A549 (cell line): ENCODE results near the gene GRIN3A. TPM values are rescaled to one million over a fixed set of nuclear protein-coding genes. Genes with fewer than 3 reads are reported as not detected.

Source experiments
- ATAC-seq, 2 experiments: fragments of 200-7000 bp in 1 of 2; fragments of >200 bp in 1 of 2; cut with Nextera tagmentation in 1 of 2; cut with Tn5 transposase in 1 of 2; 3 replicates each; pipeline versions ENCODE4 v1.8.0 to v1.9.1; 2018 to 2020; ENCODE audit warnings: mild to moderate bottlenecking in 1 of 2, moderate library complexity in 1 of 2
- CTCF ChIA-PET: fragments of 300-600 bp; sonication (Branson Sonifier 250); formaldehyde crosslinking; extraction: SDS; loops from one replicate; lab custom pipeline; 2021; ENCODE audit warnings: antibody characterized with exemption, inconsistent platforms; lab: Yijun Ruan, JAX
- POLR2A ChIA-PET: fragments of 350-600 bp; formaldehyde crosslinking; extraction: SDS; loops from one replicate; lab custom pipeline; 2021; ENCODE audit warnings: antibody characterized with exemption, inconsistent platforms; lab: Yijun Ruan, JAX
- DNase-seq, 2 experiments: peaks; one replicate each; pipeline versions ENCODE4 v3.0.0 to v3.0.0-alpha.2; 2011 to 2016; ENCODE audit warnings: low read depth in 1 of 2, low spot score in 1 of 2
- FAIRE-seq: peaks from 2 replicates; lab custom pipeline; 2011; peaks lifted over from hg19 to GRCh38; lab: Jason Lieb, UNC
- H3K27ac ChIP-seq, 2 experiments: fragments of >200 bp; sonication (Bioruptor Twin); formaldehyde crosslinking; 3 replicates each; pipeline ENCODE4 v1.5.1; 2016 to 2017
- H3K4me1 ChIP-seq: fragments of >200 bp; sonication (Bioruptor Twin); formaldehyde crosslinking; 3 replicates; pipeline ENCODE4 v1.6.1; 2016
- H3K4me2 ChIP-seq: fragments of >200 bp; sonication (Bioruptor Twin); formaldehyde crosslinking; 3 replicates; pipeline ENCODE4 v1.6.1; 2016
- H3K4me3 ChIP-seq: fragments of >200 bp; sonication (Bioruptor Twin); formaldehyde crosslinking; 3 replicates; pipeline ENCODE4 v1.5.1; 2016
- H3K9me3 ChIP-seq: fragments of >200 bp; sonication (Bioruptor Twin); formaldehyde crosslinking; 3 replicates; pipeline ENCODE4 v1.6.1; 2016
- BHLHE40 ChIP-seq: IDR thresholded peaks from 2 replicates; pipeline ENCODE4 v1.6.1; 2012; ENCODE audit warnings: low read depth, low read length, inconsistent platforms
- CBX2 ChIP-seq: fragments of 200-600 bp; sonication (generic); IDR thresholded peaks from 2 replicates; pipeline ENCODE4 v1.6.1; 2016; ENCODE audit warnings: low read depth, mild to moderate bottlenecking, borderline replicate concordance
- CBX8 ChIP-seq: fragments of 200-600 bp; sonication (generic); IDR thresholded peaks from 2 replicates; pipeline ENCODE4 v1.6.1; 2016
- CEBPB ChIP-seq, 2 experiments: fragments of >200 bp in 1 of 2; sonication (Bioruptor Twin) in 1 of 2; formaldehyde crosslinking in 1 of 2; IDR thresholded peaks; 2 replicates each; pipeline ENCODE4 v1.6.1; 2012 to 2016
- CHD2 ChIP-seq: fragments of 150-350 bp; IDR thresholded peaks from 2 replicates; pipeline ENCODE4 v1.6.1; 2014; ENCODE audit warnings: low read length; ENCODE audit not compliant: partially characterized antibody
- EHMT2 ChIP-seq: fragments of 200-600 bp; sonication (generic); IDR thresholded peaks from 2 replicates; pipeline ENCODE4 v1.6.1; 2016; ENCODE audit warnings: antibody characterized with exemption, low read depth, mild to moderate bottlenecking, moderate library complexity
- ESRRA ChIP-seq: fragments of 150-350 bp; IDR thresholded peaks from 2 replicates; pipeline ENCODE4 v1.6.1; 2014; ENCODE audit warnings: mild to moderate bottlenecking, low read length, borderline replicate concordance
- FOSB ChIP-seq: fragments of 250-450 bp; sonication (Bioruptor Pico); IDR thresholded peaks from 2 replicates; pipeline ENCODE4 v1.5.0; 2020; ENCODE audit warnings: mild to moderate bottlenecking, moderate library complexity
- FOSL2 ChIP-seq, 2 experiments: fragments of 450-650 bp in 1 of 2; fragments of >200 bp in 1 of 2; sonication (Bioruptor Twin) in 1 of 2; formaldehyde crosslinking; IDR thresholded peaks; 2 replicates each; pipeline versions ENCODE4 v1.5.0 to v1.6.1; 2016 to 2020; ENCODE audit warnings: mild to moderate bottlenecking in 1 of 2, moderate library complexity in 1 of 2
- GATA3 ChIP-seq: IDR thresholded peaks from 2 replicates; pipeline ENCODE4 v1.6.1; 2012; ENCODE audit warnings: borderline replicate concordance
- HDAC2 ChIP-seq: fragments of 200-600 bp; sonication (generic); IDR thresholded peaks from 2 replicates; pipeline ENCODE4 v1.6.1; 2016
- HEYL ChIP-seq: fragments of 250-450 bp; sonication (Bioruptor Pico); IDR thresholded peaks from 2 replicates; pipeline ENCODE4 v1.8.0; 2021; ENCODE audit warnings: mild to moderate bottlenecking, moderate library complexity
- HOXB5 ChIP-seq: fragments of 250-450 bp; sonication (Bioruptor Pico); IDR thresholded peaks from 2 replicates; pipeline ENCODE4 v1.5.0; 2020; ENCODE audit warnings: mild to moderate bottlenecking, moderate library complexity
- JUN ChIP-seq, 2 experiments: fragments of >200 bp; sonication (Bioruptor Twin); formaldehyde crosslinking; IDR thresholded peaks; 2 replicates in 1 of 2; 3 replicates in 1 of 2; pipeline ENCODE4 v1.6.1; 2016 to 2017
- JUNB ChIP-seq: fragments of >200 bp; sonication (Bioruptor Twin); formaldehyde crosslinking; IDR thresholded peaks from 2 replicates; pipeline ENCODE4 v1.6.1; 2016
- KDM1A ChIP-seq: fragments of 200-600 bp; sonication (generic); IDR thresholded peaks from 2 replicates; pipeline ENCODE4 v1.6.1; 2016; ENCODE audit warnings: low read depth, mild to moderate bottlenecking
- KDM5A ChIP-seq: fragments of 200-600 bp; sonication (generic); IDR thresholded peaks from 2 replicates; pipeline ENCODE4 v1.6.1; 2016; ENCODE audit warnings: antibody characterized with exemption, mild to moderate bottlenecking
- MYC ChIP-seq: IDR thresholded peaks from 2 replicates; pipeline ENCODE4 v1.6.1; 2012; ENCODE audit warnings: mild to moderate bottlenecking, inconsistent platforms, low read length, improper control_type of control experiment, borderline replicate concordance
- NFE2L2 ChIP-seq: fragments of 150-350 bp; conservative IDR thresholded peaks from 2 replicates; pipeline ENCODE4 v1.6.1; 2014; ENCODE audit warnings: low read length
- PHF8 ChIP-seq: fragments of 200-600 bp; sonication (generic); IDR thresholded peaks from 2 replicates; pipeline ENCODE4 v1.6.1; 2016; ENCODE audit warnings: low read depth, mild to moderate bottlenecking, antibody characterized with exemption, moderate library complexity, borderline replicate concordance
- RARB ChIP-seq: fragments of 250-450 bp; sonication (Bioruptor Pico); IDR thresholded peaks from 2 replicates; pipeline ENCODE4 v1.8.0; 2021; ENCODE audit warnings: mild to moderate bottlenecking, moderate library complexity
- RCOR1 ChIP-seq: fragments of 150-350 bp; IDR thresholded peaks from 2 replicates; pipeline ENCODE4 v1.6.1; 2014; ENCODE audit warnings: antibody characterized with exemption, low read length, low read depth
- RFX5 ChIP-seq: fragments of 450-650 bp; IDR thresholded peaks from 2 replicates; pipeline ENCODE4 v1.7.1; 2014; ENCODE audit warnings: antibody characterized with exemption, mild to moderate bottlenecking, moderate library complexity
- SMC3 ChIP-seq: fragments of >200 bp; sonication (Bioruptor Twin); formaldehyde crosslinking; IDR thresholded peaks from 3 replicates; pipeline ENCODE4 v1.6.1; 2018; ENCODE audit warnings: inconsistent platforms
- SREBF2 ChIP-seq: fragments of 450-650 bp; IDR thresholded peaks from 2 replicates; pipeline ENCODE4 v1.6.1; 2014; ENCODE audit warnings: mild to moderate bottlenecking, moderate library complexity
- TFCP2L1 ChIP-seq: fragments of 250-450 bp; sonication (Bioruptor Pico); IDR thresholded peaks from 2 replicates; pipeline ENCODE4 v1.5.0; 2021; ENCODE audit warnings: mild to moderate bottlenecking
- TP53 ChIP-seq: fragments of 250-450 bp; sonication (Bioruptor Pico); IDR thresholded peaks from 2 replicates; pipeline ENCODE4 v1.5.0; 2021; ENCODE audit warnings: mild to moderate bottlenecking, moderate library complexity
- ZC3H11A ChIP-seq: fragments of 450-650 bp; IDR thresholded peaks from 2 replicates; pipeline ENCODE4 v1.6.1; 2014; ENCODE audit warnings: antibody characterized with exemption, mild to moderate bottlenecking
- ZFP36 ChIP-seq: fragments of 450-650 bp; IDR thresholded peaks from 2 replicates; pipeline ENCODE4 v1.6.1; 2014; ENCODE audit warnings: borderline replicate concordance; ENCODE audit not compliant: partially characterized antibody
- WGBS: methylation state at CpG from one replicate; pipeline ENCODE4 v1.1.6; 2017; ENCODE audit errors: missing lambda C conversion rate; 5-methylcytosine and 5-hydroxymethylcytosine counted together
- polyA plus RNA-seq, 4 experiments: library from polyadenylated mRNA; depleted of rRNA in 3 of 4; stranded (reverse); fragments of >200 nt; fragmentation: RNase III in 1 of 4; extraction: RNeasy Plus Mini Kit Qiagen cat#74134 plus additional on column Dnase treatment in 1 of 4; gene quantifications; 2 replicates in 3 of 4; 3 replicates in 1 of 4; pipeline ENCODE4 v1.2.3, GENCODE V29; 2011 to 2017
- TF ChIP-seq, protein P1 (sequence below): fragments of >200 bp; sonication (Bioruptor Twin); formaldehyde crosslinking; IDR thresholded peaks from 2 replicates; pipeline ENCODE4 v1.6.1; 2016
- TF ChIP-seq, protein P2 (sequence below): fragments of 200-600 bp; sonication (generic); IDR thresholded peaks from 2 replicates; pipeline ENCODE4 v1.6.1; 2016; ENCODE audit warnings: antibody characterized with exemption, mild to moderate bottlenecking, moderate library complexity
- TF ChIP-seq, protein P3 (sequence below): fragments of 150-350 bp; IDR thresholded peaks from 2 replicates; pipeline ENCODE4 v1.6.1; 2014; ENCODE audit warnings: low read depth, mild to moderate bottlenecking, low read length
- TF ChIP-seq, protein P4 (sequence below): IDR thresholded peaks from 2 replicates; pipeline ENCODE4 v1.6.1; 2012; ENCODE audit warnings: low read depth, borderline replicate concordance

GRIN3A gene
- polyA plus RNA-seq, 2 of the 4 experiments (the other 2 are of a cell fraction): not detected

GRCh38 chr9:101702257-101702656 lies 36.2 kb downstream of the GRIN3A start:
- FAIRE-seq: no peak
- ChIA-PET CTCF (interaction anchor here (1.2 kb wide), 1 partner anchor 10 kb away, joined by 3 read pairs; no protein-coding TSS in a partner anchor), POLR2A (no interaction called here)
- ATAC-seq: no peak
- TF ChIP-seq FOSL2 (IDR thresholded peaks at IDR 0.05) (no peak), FOSL2 (CRISPR knock-in tag; IDR thresholded peaks at IDR 0.05) (no peak), SMC3 (no peak), HEYL (no peak), MYC (no peak), NFE2L2 (no peak), GATA3 (no peak), ZFP36 (no peak), CEBPB (IDR thresholded peaks at IDR 0.05) (no peak), TP53 (CRISPR knock-in tag) (no peak), RFX5 (no peak), TFCP2L1 (CRISPR knock-in tag) (no peak), RCOR1 (no peak), CBX2 (no peak), FOSB (CRISPR knock-in tag) (no peak), JUN (IDR thresholded peaks at IDR 0.05) (no peak), KDM1A (no peak), JUNB (no peak)
- TF ChIP-seq, protein P1, sequence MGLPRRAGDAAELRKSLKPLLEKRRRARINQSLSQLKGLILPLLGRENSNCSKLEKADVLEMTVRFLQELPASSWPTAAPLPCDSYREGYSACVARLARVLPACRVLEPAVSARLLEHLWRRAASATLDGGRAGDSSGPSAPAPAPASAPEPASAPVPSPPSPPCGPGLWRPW: no peak
- TF ChIP-seq, protein P2, sequence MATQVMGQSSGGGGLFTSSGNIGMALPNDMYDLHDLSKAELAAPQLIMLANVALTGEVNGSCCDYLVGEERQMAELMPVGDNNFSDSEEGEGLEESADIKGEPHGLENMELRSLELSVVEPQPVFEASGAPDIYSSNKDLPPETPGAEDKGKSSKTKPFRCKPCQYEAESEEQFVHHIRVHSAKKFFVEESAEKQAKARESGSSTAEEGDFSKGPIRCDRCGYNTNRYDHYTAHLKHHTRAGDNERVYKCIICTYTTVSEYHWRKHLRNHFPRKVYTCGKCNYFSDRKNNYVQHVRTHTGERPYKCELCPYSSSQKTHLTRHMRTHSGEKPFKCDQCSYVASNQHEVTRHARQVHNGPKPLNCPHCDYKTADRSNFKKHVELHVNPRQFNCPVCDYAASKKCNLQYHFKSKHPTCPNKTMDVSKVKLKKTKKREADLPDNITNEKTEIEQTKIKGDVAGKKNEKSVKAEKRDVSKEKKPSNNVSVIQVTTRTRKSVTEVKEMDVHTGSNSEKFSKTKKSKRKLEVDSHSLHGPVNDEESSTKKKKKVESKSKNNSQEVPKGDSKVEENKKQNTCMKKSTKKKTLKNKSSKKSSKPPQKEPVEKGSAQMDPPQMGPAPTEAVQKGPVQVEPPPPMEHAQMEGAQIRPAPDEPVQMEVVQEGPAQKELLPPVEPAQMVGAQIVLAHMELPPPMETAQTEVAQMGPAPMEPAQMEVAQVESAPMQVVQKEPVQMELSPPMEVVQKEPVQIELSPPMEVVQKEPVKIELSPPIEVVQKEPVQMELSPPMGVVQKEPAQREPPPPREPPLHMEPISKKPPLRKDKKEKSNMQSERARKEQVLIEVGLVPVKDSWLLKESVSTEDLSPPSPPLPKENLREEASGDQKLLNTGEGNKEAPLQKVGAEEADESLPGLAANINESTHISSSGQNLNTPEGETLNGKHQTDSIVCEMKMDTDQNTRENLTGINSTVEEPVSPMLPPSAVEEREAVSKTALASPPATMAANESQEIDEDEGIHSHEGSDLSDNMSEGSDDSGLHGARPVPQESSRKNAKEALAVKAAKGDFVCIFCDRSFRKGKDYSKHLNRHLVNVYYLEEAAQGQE: no peak
- TF ChIP-seq, protein P3, sequence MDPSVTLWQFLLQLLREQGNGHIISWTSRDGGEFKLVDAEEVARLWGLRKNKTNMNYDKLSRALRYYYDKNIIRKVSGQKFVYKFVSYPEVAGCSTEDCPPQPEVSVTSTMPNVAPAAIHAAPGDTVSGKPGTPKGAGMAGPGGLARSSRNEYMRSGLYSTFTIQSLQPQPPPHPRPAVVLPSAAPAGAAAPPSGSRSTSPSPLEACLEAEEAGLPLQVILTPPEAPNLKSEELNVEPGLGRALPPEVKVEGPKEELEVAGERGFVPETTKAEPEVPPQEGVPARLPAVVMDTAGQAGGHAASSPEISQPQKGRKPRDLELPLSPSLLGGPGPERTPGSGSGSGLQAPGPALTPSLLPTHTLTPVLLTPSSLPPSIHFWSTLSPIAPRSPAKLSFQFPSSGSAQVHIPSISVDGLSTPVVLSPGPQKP: no peak
- H3K27ac ChIP-seq: no peak overlapping the region
- no peaks in the 10 kb centered on the region for H3K9me3 ChIP-seq
- no peak overlapping the region for H3K4me2 ChIP-seq
- no peak overlapping the region for H3K4me3 ChIP-seq
- DNase-seq: no peak
- H3K4me1 ChIP-seq: no peaks in the 10 kb centered on the region

DNA sequence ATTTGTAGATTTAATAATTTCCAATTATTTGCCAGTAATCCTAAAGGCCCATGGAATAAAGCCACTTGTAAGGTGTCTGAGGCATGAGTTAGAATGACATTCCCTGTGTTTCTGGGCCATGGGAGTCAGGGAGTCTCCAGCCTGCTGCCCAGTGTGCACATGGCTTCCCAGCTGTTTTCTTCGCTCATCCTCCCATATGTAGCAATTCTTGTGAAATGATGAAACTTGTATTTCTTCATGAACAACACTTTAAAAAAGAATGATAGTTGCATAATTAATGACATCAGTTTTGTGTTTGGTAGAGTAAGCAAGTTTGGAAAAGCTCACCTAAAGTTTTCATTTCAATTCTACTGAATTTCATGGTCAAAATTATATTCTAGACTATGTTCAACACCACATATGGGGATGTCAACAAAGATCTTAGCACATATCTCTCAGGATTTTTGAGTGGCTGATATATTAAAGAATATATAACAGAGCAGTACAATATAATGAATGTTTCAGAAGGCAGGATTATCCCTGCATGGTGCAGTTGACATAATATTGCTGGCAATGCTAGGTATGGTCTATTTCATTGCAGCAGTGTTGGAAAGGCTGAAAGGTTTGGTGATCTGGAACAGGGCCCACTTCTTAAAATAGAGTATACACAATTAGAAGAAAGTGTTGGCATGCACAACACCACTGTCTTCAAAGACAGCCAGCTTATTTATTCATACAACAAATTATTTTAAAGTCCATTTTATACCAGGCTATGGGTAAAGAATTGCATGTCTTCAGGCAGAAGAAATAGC lies 44.7 kb downstream of the GRIN3A start:
- CTCF ChIA-PET: interaction anchor here (0.9 to 1.1 kb wide), 2 partner anchors 12 to 18 kb away, joined by 3 read pairs; no protein-coding TSS in a partner anchor
- no peak for FAIRE-seq
- no peaks in the 10 kb centered on the region for H3K9me3 ChIP-seq
- no peak overlapping the region for H3K27ac ChIP-seq
- H3K4me2 ChIP-seq: no peak overlapping the region
- no peak for ATAC-seq
- WGBS: 21% methylated on average over 1 of the region's 1 CpG
- no peak overlapping the region for H3K4me3 ChIP-seq
- no peak for DNase-seq
- no peak for TF ChIP-seq SREBF2
- no peak for TF ChIP-seq RFX5
- no peak for TF ChIP-seq HDAC2
- TF ChIP-seq, protein P4, sequence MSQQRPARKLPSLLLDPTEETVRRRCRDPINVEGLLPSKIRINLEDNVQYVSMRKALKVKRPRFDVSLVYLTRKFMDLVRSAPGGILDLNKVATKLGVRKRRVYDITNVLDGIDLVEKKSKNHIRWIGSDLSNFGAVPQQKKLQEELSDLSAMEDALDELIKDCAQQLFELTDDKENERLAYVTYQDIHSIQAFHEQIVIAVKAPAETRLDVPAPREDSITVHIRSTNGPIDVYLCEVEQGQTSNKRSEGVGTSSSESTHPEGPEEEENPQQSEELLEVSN: no peak
- TF ChIP-seq ESRRA: no peak
- no peak for TF ChIP-seq ZC3H11A
- TF ChIP-seq TP53 (CRISPR knock-in tag): no peak
- no peak for TF ChIP-seq TFCP2L1 (CRISPR knock-in tag)
- no peak for TF ChIP-seq EHMT2
- no peak for TF ChIP-seq CBX8
- TF ChIP-seq CHD2: no peak
- no peak for TF ChIP-seq ZFP36
- TF ChIP-seq BHLHE40: no peak
- no peak for TF ChIP-seq CBX2
- TF ChIP-seq HOXB5 (CRISPR knock-in tag): no peak
- no peak for TF ChIP-seq FOSL2 (IDR thresholded peaks at IDR 0.05)
- TF ChIP-seq FOSL2 (CRISPR knock-in tag; IDR thresholded peaks at IDR 0.05): no peak
- TF ChIP-seq KDM5A: no peak
- no peak for TF ChIP-seq PHF8
- no peak for TF ChIP-seq RARB (CRISPR knock-in tag)
- TF ChIP-seq NFE2L2: no peak
- POLR2A ChIA-PET: no interaction called here
- H3K4me1 ChIP-seq: no peaks in the 10 kb centered on the region
